NCI-H2196 (cell line): ENCODE data around the gene MORN5.
A peak's percentile ranks its signal among the peaks of the same experiment; 100 is the strongest.

Experiments used
- DNase-seq: peaks from one replicate; lab custom pipeline; 2025; ENCODE audit not compliant: unreplicated experiment; lab: John Stamatoyannopoulos, UW

MORN5 gene

GRCh38 chr9:122213589-122214413, 54.1 kb downstream of the MORN5 start:
- DNase-seq: peak; percentile 95

GRCh38 chr9:122214507-122214906, 54.8 kb downstream of the MORN5 start:
- no peak for DNase-seq

- DNase-seq: no peak
Measured at GRCh38 chr9:122215663-122216062, 56.0 kb downstream of the MORN5 start.

- no peak for DNase-seq
Measured at GRCh38 chr9:122216138-122216797, 56.6 kb downstream of the MORN5 start.

GRCh38 chr9:122216798-122217418, 57.2 kb downstream of the MORN5 start:
- no peak for DNase-seq

- no peak for DNase-seq
Measured at GRCh38 chr9:122217640-122218039, 57.9 kb downstream of the MORN5 start.

- no peak for DNase-seq
Measured at GRCh38 chr9:122218071-122218934, 58.6 kb downstream of the MORN5 start.

GRCh38 chr9:122218935-122219855, 59.5 kb downstream of the MORN5 start:
- no peak for DNase-seq

- DNase-seq: no peak
Measured at GRCh38 chr9:122219856-122220672, 60.4 kb downstream of the MORN5 start.

GRCh38 chr9:122220673-122221182, 61.0 kb downstream of the MORN5 start:
- DNase-seq: no peak

- no peak for DNase-seq
Measured at GRCh38 chr9:122221183-122221811, 61.6 kb downstream of the MORN5 start.

GRCh38 chr9:122222791-122223190, 63.1 kb downstream of the MORN5 start:
- no peak for DNase-seq

- no peak for DNase-seq
Measured at GRCh38 chr9:122223435-122223834, 63.7 kb downstream of the MORN5 start.

- DNase-seq: no peak
Measured at GRCh38 chr9:122225312-122226141, 65.8 kb downstream of the MORN5 start.

- no peak for DNase-seq
Measured at GRCh38 chr9:122226142-122226757, 66.5 kb downstream of the MORN5 start.

- no peak for DNase-seq
Measured at GRCh38 chr9:122226758-122227574, 67.3 kb downstream of the MORN5 start.
